SK-N-MC (cell line): Measurements from ENCODE around the gene PHC3.

Experiments used
- EZH2 ChIP-seq: fragments of 200-600 bp; sonication (generic); IDR thresholded peaks from one replicate; pipeline ENCODE4 v1.6.1; 2017; ENCODE audit warnings: antibody characterized with exemption
- FOXP2 ChIP-seq: optimal IDR thresholded peaks from 2 replicates; pipeline ENCODE3; 2011; ENCODE audit warnings: mild to moderate bottlenecking, moderate library complexity; ENCODE audit not compliant: insufficient read depth; ENCODE audit errors: extremely low read length, control extremely low read depth
- POLR2AphosphoS5 ChIP-seq: IDR thresholded peaks from 2 replicates; pipeline ENCODE4 v1.6.1; 2012; ENCODE audit warnings: mild to moderate bottlenecking, low read depth, low read length, borderline replicate concordance

DNA sequence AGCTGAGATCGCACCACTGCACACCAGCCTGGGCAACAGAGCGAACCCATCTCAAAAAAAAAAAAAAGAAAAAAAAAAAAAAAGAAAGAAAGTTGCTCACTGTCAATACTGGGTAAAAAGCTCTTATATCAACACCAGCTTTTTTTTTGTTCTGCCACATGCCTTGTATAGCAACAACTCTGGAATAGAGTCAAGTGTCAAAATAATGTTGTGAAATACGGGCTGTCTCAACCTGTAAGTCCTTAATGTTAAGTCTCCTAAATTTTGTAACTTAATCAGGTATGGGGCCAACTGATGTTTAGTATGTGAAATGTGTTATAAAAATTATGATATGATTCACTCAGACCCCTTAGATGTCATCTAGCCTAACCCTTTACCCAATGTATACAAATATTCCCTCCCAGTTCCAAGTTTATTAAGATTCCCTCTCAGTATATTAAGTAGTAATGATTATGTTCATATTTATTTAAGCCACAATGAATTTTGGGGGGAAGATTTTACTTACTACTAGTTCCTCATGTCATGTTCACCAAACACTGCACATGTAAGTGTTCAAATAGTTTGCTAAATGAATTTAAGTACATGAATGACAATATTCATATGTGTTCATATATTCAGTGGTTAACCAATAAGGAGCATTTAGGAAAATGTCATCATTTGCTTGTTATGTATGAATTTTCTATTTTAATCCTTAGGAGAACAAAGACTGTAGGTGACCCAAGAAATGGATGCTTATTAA, 91.5 kb downstream of the PHC3 start:
- TF ChIP-seq POLR2AphosphoS5, result no peak
- no peak for TF ChIP-seq EZH2
- no peak for TF ChIP-seq FOXP2
